PC-3 (cell line): ENCODE data around the gene IL6ST.
"Not testable (repeated sequence)": the region's sequence is repeated elsewhere in the genome, so short reads cannot be mapped to it uniquely, and the experiment has no call there.

ENCODE experiments used
- CTCF ChIP-seq: fragments of 300-600 bp; sonication (generic); conservative IDR thresholded peaks from 2 replicates; pipeline ENCODE4 v1.5.1; 2017; ENCODE audit warnings: antibody characterized with exemption, low read depth, mild to moderate bottlenecking, low read length
- EZH2 ChIP-seq: fragments of 300-600 bp; sonication (generic); IDR thresholded peaks from one replicate; pipeline ENCODE4 v1.6.1; 2017; ENCODE audit warnings: antibody characterized with exemption, mild to moderate bottlenecking, low read length; ENCODE audit not compliant: unreplicated experiment
- EZH2phosphoT487 ChIP-seq: fragments of 300-600 bp; sonication (generic); IDR thresholded peaks from 2 replicates; pipeline ENCODE4 v1.6.1; 2018; ENCODE audit warnings: mild to moderate bottlenecking, antibody characterized with exemption, low read length, borderline replicate concordance

GRCh38 chr5:56038206-56038605, 43.4 kb upstream of the IL6ST start:
- TF ChIP-seq CTCF, EZH2phosphoT487, EZH2: not testable (repeated sequence)
